Nephron (organoid): ENCODE data around the gene ELMO1.

Experiments used
- H3K27ac Mint-ChIP-seq, 3 experiments: 2 replicates each; pipeline ENCODE4 v1.8.0; 2020; ENCODE audit warnings: mixed read lengths in 3 of 3, mild to moderate bottlenecking in 2 of 3, moderate library complexity in 1 of 3
- H3K27me3 Mint-ChIP-seq: 2 replicates; pipeline ENCODE4 v1.8.0; 2021; ENCODE audit warnings: low read depth, mild to moderate bottlenecking, moderate library complexity, mixed read lengths
- H3K36me3 Mint-ChIP-seq: 2 replicates; pipeline ENCODE4 v1.8.0; 2020; ENCODE audit warnings: low read depth, mixed read lengths
- H3K4me1 Mint-ChIP-seq: 2 replicates; pipeline ENCODE4 v1.8.0; 2020; ENCODE audit warnings: mixed read lengths
- H3K4me3 Mint-ChIP-seq, 3 experiments: 2 replicates each; pipeline ENCODE4 v1.8.0; 2020; ENCODE audit warnings: mild to moderate bottlenecking in 3 of 3, mixed read lengths in 3 of 3, moderate library complexity in 2 of 3
- H3K9me3 Mint-ChIP-seq: 2 replicates; pipeline ENCODE4 v1.8.0; 2020; ENCODE audit warnings: mixed read lengths
- TF ChIP-seq, protein P1 (sequence below), 3 experiments: fragments of 200-600 bp; sonication (generic); IDR thresholded peaks; one replicate each; pipeline ENCODE4 v1.5.0; 2021; ENCODE audit warnings: antibody characterized with exemption in 3 of 3; ENCODE audit not compliant: unreplicated experiment in 3 of 3

Gene ELMO1

DNA sequence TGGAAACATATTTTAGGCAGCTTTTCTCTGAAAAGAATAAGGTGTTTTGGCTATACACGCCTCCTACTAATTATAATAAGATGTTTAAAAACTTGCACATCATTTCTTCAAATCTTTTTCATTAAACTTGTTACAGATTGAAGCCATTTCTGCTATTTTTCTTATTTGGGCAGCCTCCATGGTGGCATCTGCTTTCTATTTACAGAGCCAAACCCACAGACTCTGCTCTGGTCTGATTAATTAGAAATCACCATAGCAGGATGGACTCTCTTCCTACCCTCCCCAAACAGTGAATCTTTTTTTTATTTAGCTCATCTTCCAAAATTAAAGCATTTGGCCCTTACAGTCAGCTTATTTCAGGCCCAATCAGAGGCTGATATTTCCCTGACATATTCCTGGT, 638.6 kb downstream of the ELMO1 start:
- Mint-ChIP-seq H3K27me3 (peaks cover 9% of the 10 kb centered on the region), H3K4me3 (no peak overlapping the region), H3K27ac (no peak overlapping the region), H3K9me3 (no peaks in the 10 kb centered on the region), H3K36me3 (no peaks in the 10 kb centered on the region), H3K4me1 (peaks cover 6% of the 10 kb centered on the region)
- TF ChIP-seq, protein P1, sequence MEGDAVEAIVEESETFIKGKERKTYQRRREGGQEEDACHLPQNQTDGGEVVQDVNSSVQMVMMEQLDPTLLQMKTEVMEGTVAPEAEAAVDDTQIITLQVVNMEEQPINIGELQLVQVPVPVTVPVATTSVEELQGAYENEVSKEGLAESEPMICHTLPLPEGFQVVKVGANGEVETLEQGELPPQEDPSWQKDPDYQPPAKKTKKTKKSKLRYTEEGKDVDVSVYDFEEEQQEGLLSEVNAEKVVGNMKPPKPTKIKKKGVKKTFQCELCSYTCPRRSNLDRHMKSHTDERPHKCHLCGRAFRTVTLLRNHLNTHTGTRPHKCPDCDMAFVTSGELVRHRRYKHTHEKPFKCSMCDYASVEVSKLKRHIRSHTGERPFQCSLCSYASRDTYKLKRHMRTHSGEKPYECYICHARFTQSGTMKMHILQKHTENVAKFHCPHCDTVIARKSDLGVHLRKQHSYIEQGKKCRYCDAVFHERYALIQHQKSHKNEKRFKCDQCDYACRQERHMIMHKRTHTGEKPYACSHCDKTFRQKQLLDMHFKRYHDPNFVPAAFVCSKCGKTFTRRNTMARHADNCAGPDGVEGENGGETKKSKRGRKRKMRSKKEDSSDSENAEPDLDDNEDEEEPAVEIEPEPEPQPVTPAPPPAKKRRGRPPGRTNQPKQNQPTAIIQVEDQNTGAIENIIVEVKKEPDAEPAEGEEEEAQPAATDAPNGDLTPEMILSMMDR (IDR thresholded peaks at IDR 0.05; ENCODE audit: unreplicated experiment in 3 of 3): no peak

DNA sequence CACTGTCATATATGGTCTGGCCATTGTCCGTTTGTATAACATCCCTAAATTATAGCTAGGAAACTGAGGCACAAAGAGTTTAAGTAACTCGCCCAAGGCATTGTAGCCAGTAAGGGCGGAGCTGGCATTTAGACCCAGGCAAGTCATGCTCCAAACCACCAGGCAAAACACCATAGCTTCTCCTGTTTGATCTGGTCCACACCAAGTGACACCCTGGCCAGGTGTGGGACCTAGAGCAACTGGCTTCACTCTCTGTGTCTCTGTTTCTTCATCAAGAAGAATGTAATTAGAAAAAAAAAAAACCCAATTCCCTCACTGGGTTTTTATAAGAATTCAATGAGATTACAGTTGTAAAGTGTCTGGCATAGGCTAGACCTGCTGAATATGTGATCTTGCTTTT, 639.2 kb downstream of the ELMO1 start:
- peaks cover 6% of the 10 kb centered on the region for H3K4me1 Mint-ChIP-seq

GRCh38 chr7:36809086-36809485, 639.6 kb downstream of the ELMO1 start:
- peaks cover 9% of the 10 kb centered on the region for H3K27me3 Mint-ChIP-seq
- no peak overlapping the region for H3K27ac Mint-ChIP-seq
- H3K9me3 Mint-ChIP-seq: no peaks in the 10 kb centered on the region
- no peaks in the 10 kb centered on the region for H3K36me3 Mint-ChIP-seq
- H3K4me3 Mint-ChIP-seq: no peak overlapping the region
- TF ChIP-seq, protein P1 (IDR thresholded peaks at IDR 0.05; ENCODE audit: unreplicated experiment in 3 of 3): no peak
- peaks cover 6% of the 10 kb centered on the region for H3K4me1 Mint-ChIP-seq

More for the DNA sequence above, 639.2 kb downstream of the ELMO1 start:
- Mint-ChIP-seq H3K9me3 (no peaks in the 10 kb centered on the region), H3K27me3 (peaks cover 9% of the 10 kb centered on the region), H3K4me3 (no peak overlapping the region), H3K27ac (no peak overlapping the region), H3K36me3 (no peaks in the 10 kb centered on the region)
- TF ChIP-seq, protein P1 (IDR thresholded peaks at IDR 0.05; ENCODE audit: unreplicated experiment in 3 of 3): no peak

- Mint-ChIP-seq H3K27me3 (peaks cover 9% of the 10 kb centered on the region), H3K4me1 (peaks cover 6% of the 10 kb centered on the region), H3K36me3 (no peaks in the 10 kb centered on the region), H3K27ac (no peak overlapping the region), H3K9me3 (no peaks in the 10 kb centered on the region), H3K4me3 (no peak overlapping the region)
- TF ChIP-seq, protein P1 (IDR thresholded peaks at IDR 0.05; ENCODE audit: unreplicated experiment in 3 of 3): no peak
These were observed 641.8 kb downstream of the ELMO1 start for GRCh38 chr7:36806891-36807290.
